ENCODE results near the gene JUP.
"Not testable (repeated sequence)": the region's sequence is repeated elsewhere in the genome, so short reads cannot be mapped to it uniquely, and the experiment has no call there.

Gene JUP

GRCh38 chr17:41786227-41787020 is at the start of gene JUP:
JUP (minus strand) TSS chr17:41786711; CDS start chr17:41771854, 14,857 bp downstream.
- peak; percentile 99 for DNase-seq (ENCODE audit: low spot score)
- H3K27ac ChIP-seq: peak within 1 kb of the TSS; percentile 100
- ChIA-PET POLR2A (ENCODE audit: low non-redundant PET) (interaction anchor here (0.6 to 4.1 kb wide), 10 partner anchors 9 to 52 kb away, joined by 3 to 90 read pairs (median 4); partner anchors contain the start of genes HAP1 and P3H4), CTCF (interaction anchor here (0.5 to 2.9 kb wide), 11 partner anchors 9 to 51 kb away, joined by 3 to 51 read pairs (median 4); partner anchors contain the start of gene P3H4)
- TF ChIP-seq CTCF (conservative IDR thresholded peaks at IDR 0.05; ENCODE audit: low read depth): peak; percentile 76

- POLR2A ChIA-PET (ENCODE audit: low non-redundant PET): no interaction called here
- DNase-seq (ENCODE audit: low spot score): peak; percentile 72
- no peak for TF ChIP-seq CTCF (conservative IDR thresholded peaks at IDR 0.05; ENCODE audit: low read depth)
- CTCF ChIA-PET: interaction anchor here (0.6 kb wide), 1 partner anchor 28 kb away, joined by 3 read pairs; no protein-coding TSS in a partner anchor
- peak within 1 kb of the TSS; percentile 74 for H3K27ac ChIP-seq
Observed at GRCh38 chr17:41835800-41836549, 49.5 kb upstream of the JUP start, which contains the start of gene NT5C3B. NT5C3B (minus strand) TSS chr17:41836232; CDS start chr17:41836193, 39 bp downstream.

DNA sequence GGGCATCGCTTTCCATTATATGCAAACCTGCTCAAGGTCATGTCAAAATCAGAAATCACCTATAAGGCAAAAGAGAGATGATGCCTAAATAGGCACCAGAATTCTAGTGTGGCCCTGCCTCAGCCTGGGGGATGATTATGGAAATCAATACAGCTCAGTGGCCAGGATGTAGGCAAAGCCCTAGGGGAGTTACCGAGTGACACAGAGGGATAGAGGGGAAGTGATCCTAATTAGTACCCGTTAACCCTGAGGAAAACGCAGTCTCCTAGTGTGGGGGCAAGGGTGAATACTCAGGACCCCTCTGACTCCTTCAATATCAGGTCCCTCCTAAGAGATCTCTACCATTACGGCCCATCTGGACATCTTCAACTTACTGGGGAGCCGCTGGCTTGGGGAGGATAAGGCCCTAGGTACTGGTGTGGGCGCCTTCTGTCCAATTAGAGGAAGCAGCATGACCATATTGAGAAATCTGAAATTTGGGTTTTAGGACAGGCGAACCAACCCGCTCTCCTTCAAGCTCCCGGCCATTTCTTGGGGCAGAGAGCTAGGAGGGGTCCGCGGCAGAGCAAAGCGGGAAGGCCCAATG is 48.8 kb upstream of the JUP start:
- peak; percentile 18 for DNase-seq (ENCODE audit: low spot score)
- peak overlapping the region; percentile 74 for H3K27ac ChIP-seq
- ChIA-PET CTCF (interaction anchor here (0.7 to 1.1 kb wide), 3 partner anchors 9 to 1116 kb away, joined by 3 to 5 read pairs (median 4); no protein-coding TSS in a partner anchor), POLR2A (ENCODE audit: low non-redundant PET) (no interaction called here)
- no peak for TF ChIP-seq CTCF (conservative IDR thresholded peaks at IDR 0.05; ENCODE audit: low read depth)

GRCh38 chr17:41829961-41830360 is 43.5 kb upstream of the JUP start:
- POLR2A ChIA-PET (ENCODE audit: low non-redundant PET): not testable (repeated sequence)
- CTCF ChIA-PET: interaction anchor here (1.2 kb wide), 1 partner anchor 19 kb away, joined by 3 read pairs; no protein-coding TSS in a partner anchor

GRCh38 chr17:41825175-41825845 is 38.8 kb upstream of the JUP start:
- ChIA-PET POLR2A (ENCODE audit: low non-redundant PET) (interaction anchor here (0.5 to 0.7 kb wide), 2 partner anchors 16 to 19 kb away, joined by 4 read pairs; no protein-coding TSS in a partner anchor), CTCF (interaction anchor here (0.7 to 0.8 kb wide), 3 partner anchors 10 to 36 kb away, joined by 3 to 6 read pairs (median 5); no protein-coding TSS in a partner anchor)
- no peak for DNase-seq (ENCODE audit: low spot score)
- TF ChIP-seq CTCF (conservative IDR thresholded peaks at IDR 0.05; ENCODE audit: low read depth): no peak
- H3K27ac ChIP-seq: peak overlapping the region; percentile 51

More at GRCh38 chr17:41829961-41830360, 43.5 kb upstream of the JUP start:
- DNase-seq (ENCODE audit: low spot score); H3K27ac ChIP-seq: not testable (repeated sequence)

DNA sequence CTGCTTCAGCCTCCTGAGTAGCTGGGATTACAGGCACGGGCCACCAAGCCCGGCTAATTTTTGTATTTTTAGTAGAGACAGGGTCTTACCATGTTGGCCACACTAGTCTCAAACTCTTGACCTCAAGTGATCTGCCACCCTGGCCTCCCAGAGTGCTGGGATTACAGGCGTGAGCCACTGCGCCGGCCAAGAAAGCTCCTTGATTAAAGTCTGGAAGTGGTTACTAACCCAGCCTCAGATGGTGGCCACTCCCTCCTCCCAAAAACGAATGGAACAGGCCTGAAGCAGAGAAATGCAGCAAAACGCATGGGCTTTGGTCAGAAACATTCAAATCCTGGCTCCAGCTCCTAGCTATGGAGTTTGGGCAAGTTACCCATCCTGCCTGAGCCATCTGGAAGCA is 37.6 kb upstream of the JUP start:
- no peak for TF ChIP-seq CTCF (conservative IDR thresholded peaks at IDR 0.05; ENCODE audit: low read depth)
- no peak for DNase-seq (ENCODE audit: low spot score)
- CTCF ChIA-PET: interaction anchor here (0.6 to 0.7 kb wide), 3 partner anchors 12 to 914 kb away, joined by 3 read pairs; no protein-coding TSS in a partner anchor
- H3K27ac ChIP-seq: peak overlapping the region; percentile 51
- POLR2A ChIA-PET (ENCODE audit: low non-redundant PET): interaction anchor here (0.6 kb wide), 1 partner anchor 14 kb away, joined by 3 read pairs; no protein-coding TSS in a partner anchor
